HEK293 (cell line): Measurements from ENCODE around the gene ZNRF1.

Source experiments
- KLF8 ChIP-seq: fragments of 450-650 bp; formaldehyde crosslinking; IDR thresholded peaks from 2 replicates; pipeline ENCODE4 v1.5.1; 2016; ENCODE audit warnings: missing biosample characterization, missing genetic modification characterization
- ZEB2 ChIP-seq: fragments of 450-650 bp; formaldehyde crosslinking; IDR thresholded peaks from 2 replicates; pipeline ENCODE4 v1.5.1; 2016; ENCODE audit warnings: missing biosample characterization, missing genetic modification characterization
- ZNF223 ChIP-seq: fragments of 450-650 bp; formaldehyde crosslinking; IDR thresholded peaks from 2 replicates; pipeline ENCODE4 v1.5.1; 2016; ENCODE audit warnings: missing biosample characterization, missing genetic modification characterization
- ZNF350 ChIP-seq: fragments of 450-650 bp; formaldehyde crosslinking; IDR thresholded peaks from 2 replicates; pipeline ENCODE4 v1.5.0; 2017; ENCODE audit warnings: missing biosample characterization, mild to moderate bottlenecking, missing genetic modification characterization
- ZNF416 ChIP-seq: fragments of 450-650 bp; formaldehyde crosslinking; IDR thresholded peaks from 2 replicates; pipeline ENCODE4 v1.5.1; 2016; ENCODE audit warnings: missing biosample characterization, missing genetic modification characterization
- TF ChIP-seq, protein P1 (sequence below): fragments of 450-650 bp; formaldehyde crosslinking; IDR thresholded peaks from 2 replicates; pipeline ENCODE4 v1.5.1; 2016; ENCODE audit warnings: missing biosample characterization, missing genetic modification characterization

GRCh38 chr16:75003931-75004330 is 5.1 kb downstream of the ZNRF1 start:
- TF ChIP-seq KLF8 (no peak), ZNF223 (tag by site-specific recombination) (no peak), ZNF416 (tag by site-specific recombination) (no peak), ZNF350 (no peak), ZEB2 (tag by site-specific recombination) (no peak)
- TF ChIP-seq, protein P1, sequence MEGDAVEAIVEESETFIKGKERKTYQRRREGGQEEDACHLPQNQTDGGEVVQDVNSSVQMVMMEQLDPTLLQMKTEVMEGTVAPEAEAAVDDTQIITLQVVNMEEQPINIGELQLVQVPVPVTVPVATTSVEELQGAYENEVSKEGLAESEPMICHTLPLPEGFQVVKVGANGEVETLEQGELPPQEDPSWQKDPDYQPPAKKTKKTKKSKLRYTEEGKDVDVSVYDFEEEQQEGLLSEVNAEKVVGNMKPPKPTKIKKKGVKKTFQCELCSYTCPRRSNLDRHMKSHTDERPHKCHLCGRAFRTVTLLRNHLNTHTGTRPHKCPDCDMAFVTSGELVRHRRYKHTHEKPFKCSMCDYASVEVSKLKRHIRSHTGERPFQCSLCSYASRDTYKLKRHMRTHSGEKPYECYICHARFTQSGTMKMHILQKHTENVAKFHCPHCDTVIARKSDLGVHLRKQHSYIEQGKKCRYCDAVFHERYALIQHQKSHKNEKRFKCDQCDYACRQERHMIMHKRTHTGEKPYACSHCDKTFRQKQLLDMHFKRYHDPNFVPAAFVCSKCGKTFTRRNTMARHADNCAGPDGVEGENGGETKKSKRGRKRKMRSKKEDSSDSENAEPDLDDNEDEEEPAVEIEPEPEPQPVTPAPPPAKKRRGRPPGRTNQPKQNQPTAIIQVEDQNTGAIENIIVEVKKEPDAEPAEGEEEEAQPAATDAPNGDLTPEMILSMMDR (tag by site-specific recombination): no peak
